Fibroblast of skin of abdomen (primary cell): ENCODE measurements around the gene FAM20A.
"Not testable (repeated sequence)": the region's sequence is repeated elsewhere in the genome, so short reads cannot be mapped to it uniquely, and the experiment has no call there.

Experiments used
- DNase-seq: peaks from one replicate; pipeline ENCODE4 v3.0.0-alpha.2; 2013

FAM20A gene

DNA sequence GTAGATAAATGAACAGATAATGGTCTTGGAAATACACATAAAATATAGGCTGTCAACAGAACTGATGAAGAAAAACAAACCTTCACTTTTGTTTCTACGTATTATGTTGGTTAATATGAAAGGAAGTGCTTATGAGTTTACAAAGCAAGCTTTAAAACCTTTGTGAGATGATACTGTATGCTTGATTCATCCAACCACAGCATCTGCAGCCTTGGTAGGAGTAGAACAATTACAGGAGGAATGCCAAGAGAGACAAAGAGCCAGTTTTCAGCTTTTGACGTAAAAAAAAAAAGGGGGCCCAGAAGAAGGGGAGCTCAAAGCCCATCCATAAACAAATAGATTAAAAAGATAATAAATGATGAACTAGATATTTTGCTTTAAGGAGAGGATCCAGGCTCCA, 13.3 kb downstream of the FAM20A start:
- DNase-seq = no peak

DNA sequence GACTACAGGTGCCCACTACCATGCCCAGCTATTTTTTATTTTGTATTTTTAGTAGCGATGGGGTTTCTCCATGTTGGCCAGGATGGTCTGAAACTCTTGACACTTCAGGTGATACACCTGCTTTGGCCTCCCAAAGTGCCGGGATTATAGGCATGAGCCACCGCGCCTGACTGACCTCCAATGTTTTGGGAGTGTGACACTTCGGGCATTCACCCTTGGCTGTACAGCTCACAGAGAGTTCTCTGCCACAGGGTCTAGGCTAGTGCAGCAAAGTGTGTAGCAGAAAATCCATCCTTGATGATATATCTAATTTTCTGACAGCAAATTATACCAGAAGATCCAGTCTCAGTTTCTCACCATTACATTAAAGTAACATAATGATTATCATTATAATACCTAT, 14.1 kb downstream of the FAM20A start:
- DNase-seq = no peak

DNA sequence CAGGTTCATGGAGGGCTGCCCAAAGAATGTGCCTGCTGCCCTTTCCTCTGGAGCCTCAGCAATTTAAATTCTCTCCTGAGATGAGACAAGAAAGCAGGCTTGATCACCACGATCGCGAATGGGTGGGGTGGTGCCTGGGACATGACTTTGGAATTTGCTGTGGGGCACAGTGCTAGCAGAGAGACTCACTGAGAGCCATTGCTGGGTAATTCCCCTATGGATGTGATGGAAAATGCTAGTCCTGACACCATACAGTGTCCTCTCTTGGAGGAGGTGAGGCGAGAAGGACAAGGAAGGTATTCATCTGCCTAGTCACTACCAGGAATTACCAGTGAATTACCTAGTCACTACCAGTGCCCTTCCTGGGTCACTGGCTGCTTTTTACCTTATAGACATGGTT, 15.5 kb downstream of the FAM20A start:
- DNase-seq = no peak

DNA sequence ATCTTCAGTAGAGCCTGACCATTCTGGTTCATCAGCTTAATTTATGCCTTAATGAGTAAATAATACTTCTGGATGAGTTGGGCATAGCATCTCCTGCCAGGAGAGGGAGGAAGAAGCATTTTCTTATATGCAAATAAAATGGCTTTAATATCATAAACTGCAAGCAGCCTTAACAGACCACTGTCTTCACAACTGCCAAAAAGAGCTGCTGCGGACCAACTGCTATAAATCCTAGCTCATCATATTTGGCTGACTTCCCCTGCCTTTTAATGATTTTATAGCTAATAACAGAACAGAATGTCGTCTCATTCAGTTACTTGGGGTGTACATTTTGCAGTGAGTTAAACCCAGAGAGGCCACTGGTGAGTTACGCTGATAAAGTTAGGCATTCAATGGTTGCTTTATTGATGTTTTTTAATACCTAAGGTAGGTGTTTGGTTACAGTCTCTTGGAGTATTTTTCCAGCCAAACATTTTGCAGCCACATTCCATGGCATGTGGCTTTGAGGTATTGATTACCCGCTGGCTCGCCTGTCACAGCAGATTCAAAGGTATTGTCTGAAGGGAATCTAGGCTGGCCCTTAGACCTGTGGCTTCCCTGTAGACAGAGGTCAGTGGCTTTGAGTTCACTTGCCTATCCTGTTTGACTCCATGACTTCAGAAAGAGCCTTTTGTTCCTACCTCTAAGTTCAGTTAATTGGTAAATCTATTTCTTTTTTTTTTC, 16.4 kb downstream of the FAM20A start:
- no peak for DNase-seq

DNA sequence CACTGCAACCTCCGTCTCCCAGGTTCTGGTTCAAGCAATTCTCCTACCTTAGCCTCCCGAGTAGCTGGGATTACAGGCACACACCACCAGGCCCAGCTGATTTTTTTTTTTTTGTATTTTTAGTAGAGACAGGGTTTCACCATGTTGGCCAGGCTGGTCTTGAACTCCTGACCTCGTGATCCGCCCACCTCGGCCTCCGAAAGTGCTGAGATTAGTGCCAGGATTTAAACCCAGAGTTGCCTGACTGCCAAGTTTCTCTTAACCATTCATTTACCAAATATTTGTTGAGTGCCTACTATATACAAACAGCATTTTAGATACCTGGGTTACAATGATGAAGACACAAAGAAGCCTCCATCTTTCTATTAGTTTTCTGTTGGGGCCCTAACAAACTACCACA, 18.3 kb downstream of the FAM20A start:
- DNase-seq = not testable (repeated sequence)

DNA sequence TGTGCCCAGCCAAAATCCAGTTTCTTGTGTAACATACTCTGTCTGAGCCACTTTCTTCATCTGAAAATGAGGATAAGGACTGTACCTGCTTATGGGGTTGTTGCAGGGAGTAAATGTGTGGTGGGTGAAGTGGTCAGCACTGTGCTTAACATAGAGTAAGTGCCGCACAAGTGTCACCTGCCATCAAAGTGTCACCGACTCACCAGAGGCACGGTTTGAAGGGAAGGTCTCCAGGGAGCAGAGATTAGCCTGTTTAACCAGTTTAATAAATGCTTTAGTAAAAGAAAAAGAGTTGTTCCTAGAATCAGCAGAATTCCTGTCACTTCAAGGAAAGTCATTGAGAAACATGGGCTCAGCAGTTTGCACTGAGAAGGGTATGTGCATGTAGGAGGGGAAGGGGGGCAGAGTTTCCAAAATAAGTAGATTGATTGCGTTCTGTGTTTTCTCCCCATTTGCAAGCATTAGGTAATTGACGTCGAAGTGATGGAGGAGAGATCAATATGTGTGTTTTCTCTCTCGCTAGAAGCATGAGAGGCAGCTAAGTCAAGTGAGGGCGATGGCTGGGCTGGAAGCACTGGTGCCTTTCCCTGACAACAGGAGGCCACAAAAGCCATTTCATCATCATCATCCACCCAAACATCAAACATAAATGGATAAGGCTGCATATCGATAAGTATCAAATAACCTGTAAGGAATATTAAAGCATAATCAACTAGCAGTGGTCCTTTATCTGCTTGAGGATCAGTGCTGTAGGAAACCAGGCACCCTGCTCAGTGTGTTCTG, 19.1 kb downstream of the FAM20A start:
- no peak for DNase-seq

DNA sequence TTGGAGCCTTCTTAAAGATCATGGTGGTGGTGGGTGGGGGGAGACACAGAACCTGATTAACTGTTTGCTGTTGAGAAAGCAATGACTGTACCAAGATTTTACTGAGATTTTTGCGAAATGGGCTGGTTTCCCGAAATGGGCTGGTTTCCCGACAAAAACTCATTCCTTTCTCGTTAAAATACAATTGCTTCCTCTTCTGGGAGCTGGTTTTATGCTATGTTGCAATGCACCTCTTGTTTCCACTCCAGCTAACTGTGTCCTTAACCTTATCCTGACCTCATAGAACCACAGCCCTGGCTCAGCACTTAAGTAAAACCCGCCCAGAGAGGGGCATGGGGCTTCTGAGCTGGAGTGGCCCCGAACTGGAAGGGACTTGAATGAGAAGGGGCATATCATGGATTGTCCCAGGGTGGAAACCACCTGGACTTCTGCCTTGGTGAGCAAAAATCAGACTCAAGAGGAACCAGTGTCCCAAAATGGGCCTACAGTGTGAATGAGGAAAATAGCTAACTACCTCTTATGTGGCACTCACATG, 20.9 kb downstream of the FAM20A start:
- peak; percentile 58 for DNase-seq

DNA sequence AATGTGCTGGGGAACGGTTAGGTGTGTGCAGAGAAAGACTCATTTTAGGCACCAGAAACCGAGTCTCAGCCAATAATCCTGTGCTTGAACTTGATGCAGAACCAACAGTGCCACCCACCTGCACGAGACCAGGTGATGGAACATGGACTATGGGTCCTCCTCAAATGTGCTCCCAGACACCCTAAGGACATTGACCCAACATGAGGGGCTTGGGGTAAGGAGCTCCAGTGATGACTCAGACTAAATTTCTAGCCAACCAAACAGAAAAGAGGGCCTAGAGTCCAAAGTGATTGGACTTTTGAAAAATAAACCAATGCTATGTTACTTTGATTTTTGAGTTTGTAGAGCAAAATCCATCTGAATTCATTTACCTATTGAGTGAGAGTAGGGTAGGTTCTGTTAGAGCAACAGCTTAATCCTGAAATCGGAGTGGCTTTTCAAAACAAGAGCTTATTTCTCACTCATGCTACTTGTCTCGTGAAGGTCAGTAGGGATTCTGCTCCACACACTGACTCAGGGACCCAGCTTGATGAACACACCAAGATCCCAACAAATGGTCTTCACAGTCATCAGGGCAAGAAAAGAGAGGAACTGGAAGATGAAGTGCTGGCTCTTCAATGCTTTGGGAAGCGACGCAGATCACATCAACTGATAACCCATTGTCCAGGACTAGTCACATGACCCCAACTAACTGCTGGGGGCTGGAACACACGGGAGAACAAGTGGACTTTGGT, 21.8 kb downstream of the FAM20A start:
- no peak for DNase-seq

DNA sequence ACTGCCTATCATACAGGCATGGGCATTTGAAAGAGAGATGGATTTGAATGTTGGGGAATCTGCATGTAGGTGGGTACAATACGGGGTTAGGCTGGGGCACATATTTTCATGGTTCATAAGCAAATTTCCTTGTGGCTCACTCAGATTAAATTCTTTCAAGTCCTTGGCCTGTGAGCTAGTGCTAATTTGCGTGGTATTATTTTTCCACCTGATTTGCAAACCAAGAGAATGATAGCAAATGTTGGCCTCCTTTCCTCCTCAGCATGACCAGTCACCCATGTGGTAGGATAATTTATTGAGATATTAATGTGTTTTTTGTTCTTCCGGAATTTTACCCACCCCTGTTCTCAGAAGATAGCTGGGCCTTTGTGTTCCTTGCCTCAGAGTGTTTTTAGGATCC, 22.9 kb downstream of the FAM20A start:
- no peak for DNase-seq

DNA sequence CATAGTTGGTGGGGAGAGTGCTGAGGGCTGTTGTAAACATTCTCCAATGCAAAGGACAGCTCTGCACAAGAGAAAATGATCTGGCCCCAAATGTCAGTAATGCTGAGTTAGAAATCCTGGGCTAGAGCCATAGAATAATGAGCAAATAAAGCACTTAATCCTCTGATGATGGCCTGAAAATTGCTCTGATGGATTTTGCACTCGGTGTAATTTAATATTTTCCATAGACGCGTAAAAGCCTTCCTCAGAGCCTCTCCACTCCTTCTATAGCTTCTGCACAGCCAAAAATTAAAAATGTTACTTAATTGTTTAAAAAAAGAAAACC, 23.7 kb downstream of the FAM20A start:
- no peak for DNase-seq

DNA sequence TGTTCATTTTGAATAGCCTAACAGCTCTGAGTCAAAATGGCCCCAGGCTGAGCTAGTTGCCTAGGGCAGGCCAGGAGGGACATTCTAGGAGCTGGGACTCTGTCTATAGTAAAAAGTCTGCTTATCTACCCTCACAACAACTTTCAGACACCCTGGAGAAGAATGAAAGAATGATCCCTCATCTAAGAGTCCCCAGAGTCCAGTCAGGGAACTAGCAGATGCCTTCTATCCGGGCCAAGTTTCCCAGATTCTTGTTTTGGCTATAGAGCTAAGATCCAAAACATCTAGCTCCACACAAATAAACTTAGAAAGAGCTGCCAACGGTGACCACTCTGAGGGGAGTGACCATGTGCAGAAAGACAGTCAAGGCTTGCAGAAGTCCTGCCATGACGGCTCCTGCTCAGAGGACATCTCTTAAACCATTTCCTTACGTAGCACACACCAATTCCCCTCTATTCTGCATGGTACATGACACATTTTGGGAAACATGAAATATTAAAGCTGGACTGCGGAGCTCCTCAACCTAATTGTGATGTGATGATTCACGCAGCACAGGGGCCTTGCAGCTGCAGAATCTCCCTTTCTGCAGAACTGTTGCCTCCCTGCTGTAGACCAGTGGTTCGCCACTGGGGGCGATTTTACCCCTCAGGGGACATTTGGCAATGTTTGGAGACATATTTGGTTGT, 24.2 kb downstream of the FAM20A start:
- DNase-seq = peak; percentile 67

DNA sequence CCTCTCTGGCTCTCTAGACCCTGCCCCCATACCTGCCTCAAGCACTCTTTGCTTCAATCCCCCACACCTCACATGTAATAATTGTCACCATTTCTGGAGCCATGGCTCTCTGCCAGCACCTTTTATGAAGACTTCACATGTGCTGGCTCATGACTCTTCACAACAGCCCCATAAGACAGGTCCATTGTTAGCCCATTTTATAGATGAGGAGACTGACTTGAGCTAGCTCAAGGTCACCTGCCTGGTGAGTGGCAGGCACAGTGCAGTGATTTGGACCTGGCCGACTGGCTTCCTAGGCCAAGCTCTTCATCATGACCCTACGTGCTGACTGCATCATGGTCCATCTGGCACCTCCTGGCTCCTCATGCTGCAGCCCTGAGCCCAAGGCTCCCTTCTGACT, 25.0 kb downstream of the FAM20A start:
- DNase-seq = no peak

DNA sequence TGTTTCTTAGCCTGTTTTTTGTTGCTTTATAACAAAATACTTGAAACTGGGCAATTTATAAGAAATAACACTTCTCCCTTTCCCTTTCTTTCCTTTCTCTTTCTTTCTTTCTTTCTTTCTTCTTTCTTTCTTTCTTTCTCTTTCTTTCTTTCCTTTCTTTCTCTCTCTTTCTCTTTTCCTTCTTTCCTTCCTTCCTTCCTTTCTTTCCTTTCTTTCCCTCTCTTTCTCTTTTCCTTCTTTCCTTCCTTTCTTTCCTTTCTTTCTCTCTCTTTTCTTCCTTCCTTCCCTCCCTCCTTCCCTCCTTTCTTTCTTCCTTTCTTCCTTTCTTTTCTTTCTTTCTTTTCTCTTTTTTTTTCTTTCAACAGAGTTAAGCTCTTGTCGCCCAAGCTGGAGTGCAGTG, 27.8 kb downstream of the FAM20A start:
- no peak for DNase-seq

DNA sequence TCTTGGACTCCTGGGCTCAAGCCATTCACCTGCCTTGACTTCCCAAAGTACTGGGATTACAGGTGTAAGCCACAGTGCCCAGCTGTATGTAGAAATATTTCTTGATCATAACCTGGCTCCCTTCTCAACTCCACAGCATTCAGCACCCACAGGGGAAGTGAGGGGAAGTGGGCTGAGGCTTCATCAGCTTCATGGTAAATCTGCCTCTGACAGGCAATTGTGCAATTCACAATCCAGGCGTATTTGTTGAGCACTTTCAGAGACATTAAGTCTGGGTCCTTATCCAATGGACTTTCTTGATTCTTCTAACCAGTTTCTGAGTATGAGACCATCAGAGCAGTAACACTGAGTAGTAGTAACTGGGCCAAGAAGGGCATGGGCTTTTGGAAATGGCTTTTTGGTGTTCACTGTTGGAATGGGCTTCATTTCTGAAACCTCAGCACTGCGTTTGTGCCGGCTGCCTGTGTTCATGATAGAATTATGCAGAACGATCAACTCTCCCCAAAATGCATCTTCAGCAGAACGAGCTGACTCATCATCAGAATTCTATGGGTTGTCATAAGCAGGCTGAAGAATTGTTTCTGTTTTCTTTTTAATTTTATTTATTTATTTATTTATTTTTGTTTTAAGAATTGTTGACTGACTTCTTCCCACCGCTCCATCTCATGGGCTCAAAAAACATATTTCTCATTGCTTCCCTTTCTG, 28.9 kb downstream of the FAM20A start:
- no peak for DNase-seq

DNA sequence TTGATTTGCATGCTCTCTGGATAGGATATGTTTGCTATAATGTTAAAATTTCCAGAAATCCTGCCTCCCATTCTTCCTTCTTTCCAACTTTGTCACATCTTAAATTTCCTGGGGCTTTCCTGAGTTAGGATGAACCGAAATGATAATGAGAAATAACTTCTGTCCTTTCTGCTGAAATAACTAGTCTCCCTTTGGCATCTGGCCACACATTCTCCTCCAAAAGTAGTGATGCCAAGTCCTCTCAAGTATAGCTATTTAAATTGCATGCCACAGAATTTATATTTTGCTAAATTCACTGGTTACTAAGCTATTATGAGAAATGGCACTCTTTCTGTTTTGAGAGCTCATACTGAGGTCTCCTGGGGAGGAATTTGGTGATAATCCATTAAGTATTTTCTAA, 30.6 kb downstream of the FAM20A start:
- DNase-seq = no peak

DNA sequence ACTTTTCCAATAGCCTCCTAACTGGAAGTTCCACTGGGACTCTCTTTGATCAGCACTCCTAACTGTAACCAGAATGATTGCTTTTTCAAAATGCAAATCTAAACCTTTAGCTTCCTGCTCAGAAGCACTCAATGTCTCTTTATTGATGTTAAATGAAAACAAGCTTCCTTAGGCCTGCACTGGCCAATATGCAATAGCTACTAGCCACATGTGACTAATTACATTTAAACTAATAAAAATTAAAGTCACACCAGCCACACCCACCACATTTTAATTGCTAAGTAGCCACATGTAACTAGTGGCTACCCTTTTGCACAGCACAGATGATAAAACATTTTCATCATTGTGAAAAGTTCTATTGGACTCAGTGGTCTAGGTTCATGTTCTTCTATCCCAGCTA, 31.8 kb downstream of the FAM20A start:
- DNase-seq = no peak

DNA sequence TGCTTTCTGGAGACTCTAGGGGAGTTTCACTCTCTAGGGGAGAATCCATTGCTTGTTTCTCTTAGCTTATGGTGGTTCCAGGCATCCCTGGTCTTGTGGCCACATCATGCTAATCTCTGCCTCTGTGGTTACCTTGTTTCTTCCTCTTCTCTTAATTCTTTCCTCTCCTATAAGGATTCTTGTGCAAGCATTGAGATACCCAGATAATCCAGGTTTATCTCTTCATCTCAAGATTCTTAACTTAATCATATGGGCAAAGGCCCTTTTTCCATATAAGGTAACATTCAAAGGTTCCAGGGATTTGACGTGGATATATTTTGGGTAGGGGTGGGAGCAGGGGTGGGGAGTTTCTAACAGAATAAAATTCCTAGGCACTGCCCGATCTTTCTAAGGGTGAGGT, 32.6 kb downstream of the FAM20A start:
- DNase-seq = no peak

DNA sequence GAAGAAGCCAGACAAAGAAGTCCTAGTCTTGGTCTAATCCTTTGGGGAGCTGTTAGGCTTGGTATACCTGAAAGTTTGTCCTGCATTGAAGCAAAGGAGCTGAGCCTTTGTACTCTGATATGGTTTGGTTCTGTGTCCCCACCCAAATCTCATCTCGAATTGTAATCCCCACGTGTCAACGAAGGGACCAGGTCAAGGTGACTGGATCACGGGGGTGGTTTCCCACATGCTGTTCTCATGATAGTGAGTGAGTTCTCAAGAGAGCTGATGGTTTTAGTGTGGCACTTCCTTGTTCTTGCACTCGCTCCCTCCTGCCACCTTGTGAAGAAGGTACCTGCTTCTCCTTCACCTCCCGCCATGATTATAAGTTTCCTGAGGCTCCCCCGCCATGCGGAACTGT, 33.6 kb downstream of the FAM20A start:
- DNase-seq = no peak

DNA sequence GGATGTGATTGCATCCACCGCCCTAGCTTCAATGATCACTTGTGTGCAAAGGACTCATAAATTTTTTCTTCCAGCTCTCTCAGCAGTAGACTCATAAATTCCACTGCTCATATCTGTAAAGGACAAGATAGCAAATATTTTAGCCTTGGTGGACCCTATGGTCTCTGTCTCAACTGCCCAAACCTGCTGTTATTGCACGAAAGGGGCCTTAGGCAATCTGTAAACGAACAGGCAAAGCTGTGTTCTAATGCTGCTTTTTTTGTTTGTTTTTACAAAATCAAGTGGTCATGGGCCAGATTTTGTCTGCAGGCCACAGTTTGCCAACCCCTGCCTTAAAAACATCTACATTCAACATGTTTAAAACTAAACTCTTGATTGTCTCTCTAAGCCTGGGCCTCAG, 34.1 kb downstream of the FAM20A start:
- no peak for DNase-seq

DNA sequence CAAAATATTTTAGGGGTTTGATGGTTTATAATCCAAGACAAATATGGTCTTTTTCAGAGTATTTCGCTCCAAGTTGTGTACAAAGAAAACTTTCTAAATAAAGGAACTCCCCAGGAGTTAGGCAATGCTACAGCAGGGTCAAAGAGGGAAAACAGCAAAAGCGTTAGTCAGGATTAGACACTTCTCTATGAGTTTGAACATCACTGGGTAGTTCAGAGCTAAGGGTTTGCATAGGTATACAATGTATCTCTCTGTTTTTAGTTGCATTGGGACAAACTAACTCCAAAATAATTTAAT, 34.8 kb downstream of the FAM20A start:
- DNase-seq = no peak

DNA sequence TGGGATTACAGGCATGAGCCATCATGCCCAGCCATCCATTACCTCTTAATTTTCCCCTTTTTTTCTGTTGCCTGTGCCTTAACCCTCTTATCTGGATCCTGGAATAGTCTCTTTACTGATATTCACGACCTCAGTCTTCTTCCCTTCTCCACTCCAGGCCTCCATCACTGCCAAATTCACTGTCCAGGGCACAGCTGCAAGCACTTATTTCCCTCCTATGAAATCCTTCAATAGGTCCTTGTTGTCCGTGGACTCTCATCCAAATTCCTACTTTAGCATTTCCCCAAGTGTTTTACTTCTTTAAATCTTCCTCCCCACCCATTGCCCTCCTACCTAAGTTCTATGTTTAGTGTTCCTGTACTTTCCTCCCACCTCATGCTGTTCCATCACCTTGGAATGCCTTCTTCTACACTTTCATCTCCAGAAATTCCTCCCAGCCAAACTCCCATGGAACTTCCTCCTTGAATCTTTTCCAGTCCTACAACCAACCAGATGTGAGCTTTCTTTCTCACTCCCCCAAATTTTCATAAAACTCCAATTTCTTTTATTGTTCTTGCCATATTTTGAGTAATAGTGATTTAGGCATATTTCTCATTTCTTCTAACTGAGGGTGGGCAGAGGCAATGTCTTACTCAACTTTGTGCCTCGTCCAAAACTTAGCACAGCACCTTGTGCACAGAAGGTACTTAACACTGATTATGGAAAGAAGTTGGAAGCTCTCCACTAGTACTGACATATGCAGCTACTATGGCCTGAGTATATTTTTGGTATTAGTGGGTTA, 35.3 kb downstream of the FAM20A start:
- no peak for DNase-seq
